Trophoblast cell (in vitro differentiated cells and primary cell): Measurements from ENCODE around the gene ITPR1.

Experiments
- DNase-seq, 2 donors: peaks; one replicate each; pipeline ENCODE4 v3.0.0-alpha.2; 2016
- H2AFZ ChIP-seq: 2 replicates; pipeline ENCODE4 v1.6.1; 2013; ENCODE audit warnings: low read length, moderate library complexity, mild to moderate bottlenecking; ENCODE audit not compliant: insufficient read depth, poor library complexity
- H2AK5ac ChIP-seq: 2 replicates; pipeline ENCODE4 v1.6.1; 2013; ENCODE audit warnings: mild to moderate bottlenecking, low read length
- H2BK120ac ChIP-seq: 2 replicates; pipeline ENCODE4 v1.6.1; 2013; ENCODE audit warnings: low read length, mild to moderate bottlenecking, moderate library complexity; ENCODE audit not compliant: insufficient read depth, poor library complexity
- H2BK12ac ChIP-seq: 2 replicates; pipeline ENCODE4 v1.6.1; 2013; ENCODE audit warnings: mild to moderate bottlenecking, low read length, moderate library complexity
- H2BK5ac ChIP-seq: 2 replicates; pipeline ENCODE4 v1.6.1; 2013; ENCODE audit warnings: low read length, low read depth, moderate library complexity, mild to moderate bottlenecking; ENCODE audit not compliant: poor library complexity
- H3K14ac ChIP-seq: 2 replicates; pipeline ENCODE4 v1.6.1; 2013; ENCODE audit warnings: mild to moderate bottlenecking, low read length
- H3K18ac ChIP-seq: 2 replicates; pipeline ENCODE4 v1.6.1; 2013; ENCODE audit warnings: mild to moderate bottlenecking, low read length
- H3K23ac ChIP-seq: 2 replicates; pipeline ENCODE4 v1.6.1; 2013; ENCODE audit warnings: low read length
- H3K27ac ChIP-seq: 2 replicates; pipeline ENCODE4 v1.5.1; 2013; ENCODE audit warnings: low read depth, mild to moderate bottlenecking, inconsistent platforms, low read length, moderate library complexity
- H3K27me3 ChIP-seq: 2 replicates; pipeline ENCODE4 v1.6.1; 2013; ENCODE audit warnings: inconsistent platforms, mild to moderate bottlenecking, low read length, moderate library complexity; ENCODE audit not compliant: insufficient read depth
- H3K36me3 ChIP-seq, 2 experiments: 1 replicate in 1 of 2; 2 replicates in 1 of 2; pipeline ENCODE4 v1.6.1; 2013; ENCODE audit warnings: low read length in 2 of 2, mild to moderate bottlenecking in 2 of 2, moderate library complexity in 1 of 2; ENCODE audit not compliant: insufficient read depth in 2 of 2, control insufficient read depth in 1 of 2
- H3K4ac ChIP-seq: 2 replicates; pipeline ENCODE4 v1.6.1; 2013; ENCODE audit warnings: low read depth, mild to moderate bottlenecking, low read length, moderate library complexity
- H3K4me1 ChIP-seq, 2 experiments: 1 replicate in 1 of 2; 2 replicates in 1 of 2; pipeline ENCODE4 v1.6.1; 2013; ENCODE audit warnings: low read length in 2 of 2, mild to moderate bottlenecking in 2 of 2, moderate library complexity in 1 of 2; ENCODE audit not compliant: insufficient read depth in 2 of 2, control insufficient read depth in 1 of 2
- H3K4me2 ChIP-seq: 2 replicates; pipeline ENCODE4 v1.6.1; 2013; ENCODE audit warnings: inconsistent platforms, mild to moderate bottlenecking, low read length, moderate library complexity
- H3K4me3 ChIP-seq: 2 replicates; pipeline ENCODE4 v1.5.1; 2013; ENCODE audit warnings: mild to moderate bottlenecking, low read depth, low read length, inconsistent platforms
- H3K79me1 ChIP-seq: one replicate; pipeline ENCODE4 v1.6.1; 2013; ENCODE audit warnings: low read length
- H3K79me2 ChIP-seq: 2 replicates; pipeline ENCODE4 v1.6.1; 2013; ENCODE audit warnings: low read length, mild to moderate bottlenecking; ENCODE audit not compliant: control insufficient read depth, insufficient read depth, poor library complexity
- H3K9ac ChIP-seq: 2 replicates; pipeline ENCODE4 v1.6.1; 2013; ENCODE audit warnings: mild to moderate bottlenecking, low read length
- H3K9me3 ChIP-seq: 2 replicates; pipeline ENCODE4 v1.6.1; 2013; ENCODE audit warnings: low read depth, mild to moderate bottlenecking, control low read depth, inconsistent platforms, low read length; ENCODE audit not compliant: insufficient read depth
- H4K12ac ChIP-seq: 2 replicates; pipeline ENCODE4 v1.6.1; 2013; ENCODE audit warnings: low read depth, mild to moderate bottlenecking, low read length, moderate library complexity
- H4K8ac ChIP-seq: 2 replicates; pipeline ENCODE4 v1.6.1; 2013; ENCODE audit warnings: low read depth, mild to moderate bottlenecking, low read length, moderate library complexity
- H4K91ac ChIP-seq: one replicate; pipeline ENCODE4 v1.6.1; 2013; ENCODE audit warnings: low read depth, mild to moderate bottlenecking, low read length, moderate library complexity
- WGBS: extraction: QIAGEN DNeasy Blood & Tissue Kit; methylation state at CpG from one replicate; pipeline ENCODE4 v1.1.7; 2013; ENCODE audit warnings: missing lambda C conversion rate; ENCODE audit not compliant: insufficient read length, insufficient coverage; ENCODE audit errors: extremely low coverage; 5-methylcytosine and 5-hydroxymethylcytosine counted together

The ITPR1 gene

DNA sequence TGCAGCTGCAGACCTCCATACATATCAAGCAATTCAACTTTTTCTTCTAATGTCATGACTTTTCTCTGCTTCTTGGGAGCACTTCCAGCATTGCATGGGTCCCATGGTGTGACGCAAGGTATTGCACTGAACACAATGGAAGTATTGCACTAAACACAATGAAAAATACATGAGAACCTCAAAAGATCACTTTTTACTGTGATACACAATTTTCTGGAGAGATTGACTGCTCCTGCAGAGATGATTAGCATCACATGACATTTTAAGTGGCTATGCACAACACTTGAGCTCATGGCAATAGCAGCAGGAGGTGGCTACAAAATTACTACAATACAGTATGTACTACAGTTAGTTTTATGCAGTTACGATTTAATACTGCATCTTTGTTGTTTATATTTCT is 372.6 kb downstream of the ITPR1 start:
- Histone ChIP-seq H2BK120ac (no peak overlapping the region), H3K18ac (no peak overlapping the region), H2AK5ac (no peak overlapping the region), H3K9me3 (peaks cover 2% of the 10 kb centered on the region), H3K27me3 (no peaks in the 10 kb centered on the region), H3K9ac (no peak overlapping the region), H3K14ac (no peak overlapping the region), H4K8ac (no peak overlapping the region), H3K27ac (no peak overlapping the region), H3K4ac (no peak overlapping the region), H3K4me1 (peaks cover 6 to 13% of the 10 kb centered on the region in 2 experiments), H4K12ac (no peak overlapping the region), H2BK12ac (no peak overlapping the region), H2AFZ (no peak overlapping the region), H4K91ac (no peak overlapping the region), H3K23ac (no peak overlapping the region), H3K79me1 (peaks cover 17% of the 10 kb centered on the region), H2BK5ac (no peak overlapping the region), H3K4me3 (no peak overlapping the region), H3K36me3 (no peaks in the 10 kb centered on the region), H3K79me2 (no peaks in the 10 kb centered on the region), H3K4me2 (no peak overlapping the region)
- no CpG with 5 or more reads among the region's 2 CpGs for WGBS
- DNase-seq: no peak

- Histone ChIP-seq H2AFZ (no peak overlapping the region), H3K4ac (no peak overlapping the region), H2BK120ac (no peak overlapping the region), H4K12ac (no peak overlapping the region), H2AK5ac (no peak overlapping the region), H3K36me3 (no peaks in the 10 kb centered on the region), H3K27me3 (no peaks in the 10 kb centered on the region), H3K18ac (no peak overlapping the region), H3K9me3 (peaks cover 2% of the 10 kb centered on the region), H3K27ac (no peak overlapping the region), H3K4me1 (peaks cover 6 to 13% of the 10 kb centered on the region in 2 experiments), H3K79me2 (no peaks in the 10 kb centered on the region), H3K79me1 (peaks cover 17% of the 10 kb centered on the region), H3K4me2 (no peak overlapping the region), H2BK5ac (no peak overlapping the region), H4K8ac (no peak overlapping the region), H2BK12ac (no peak overlapping the region), H4K91ac (no peak overlapping the region), H3K14ac (no peak overlapping the region), H3K23ac (no peak overlapping the region), H3K9ac (no peak overlapping the region), H3K4me3 (no peak overlapping the region)
- no peak for DNase-seq
- WGBS: no CpG with 5 or more reads among the region's 6 CpGs
Observed at GRCh38 chr3:4866866-4867265, 373.7 kb downstream of the ITPR1 start.

- no peaks in the 10 kb centered on the region for H3K9me3 ChIP-seq
- DNase-seq: no peak
- H2BK5ac ChIP-seq: no peak overlapping the region
- no peak overlapping the region for H3K4me2 ChIP-seq
- H3K79me2 ChIP-seq: no peaks in the 10 kb centered on the region
- H3K27me3 ChIP-seq: no peaks in the 10 kb centered on the region
- no peaks in the 10 kb centered on the region for H3K4me1 ChIP-seq
- no peak overlapping the region for H2AFZ ChIP-seq
- WGBS: no CpG with 5 or more reads among the region's 3 CpGs
- no peaks in the 10 kb centered on the region for H3K79me1 ChIP-seq
- no peak overlapping the region for H3K14ac ChIP-seq
- H3K4ac ChIP-seq: no peak overlapping the region
- H3K27ac ChIP-seq: no peak overlapping the region
- H4K12ac ChIP-seq: no peak overlapping the region
- H3K36me3 ChIP-seq: no peaks in the 10 kb centered on the region
- no peak overlapping the region for H2AK5ac ChIP-seq
- H2BK12ac ChIP-seq: no peak overlapping the region
- no peak overlapping the region for H3K18ac ChIP-seq
- H4K91ac ChIP-seq: no peak overlapping the region
- H4K8ac ChIP-seq: no peak overlapping the region
- H3K4me3 ChIP-seq: no peak overlapping the region
- H2BK120ac ChIP-seq: no peak overlapping the region
- no peak overlapping the region for H3K23ac ChIP-seq
- no peak overlapping the region for H3K9ac ChIP-seq
Observed at GRCh38 chr3:4877173-4877787, 384.1 kb downstream of the ITPR1 start.

DNA sequence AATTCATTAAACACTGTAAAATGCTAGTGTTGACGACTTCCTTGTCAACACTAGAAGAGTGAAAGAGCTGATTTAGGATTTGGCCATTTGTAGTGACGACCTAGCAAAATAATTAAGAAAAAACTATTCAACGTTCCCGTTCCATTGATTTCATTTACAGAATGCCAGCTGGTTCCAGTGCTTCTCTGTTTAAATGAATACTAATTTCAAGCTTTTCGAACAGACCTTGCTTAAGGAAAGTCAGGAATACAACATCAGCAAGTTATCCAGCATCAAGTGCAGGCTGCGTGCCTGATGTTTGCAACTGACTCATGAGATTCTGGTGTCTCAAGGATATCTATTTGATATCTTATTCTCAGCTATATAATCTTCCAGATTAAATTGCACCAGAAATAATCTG is 387.7 kb downstream of the ITPR1 start:
- no CpG with 5 or more reads among the region's 6 CpGs for WGBS
- H3K27me3 ChIP-seq: no peaks in the 10 kb centered on the region

More for the DNA sequence above, 387.7 kb downstream of the ITPR1 start:
- Histone ChIP-seq H2AK5ac (no peak overlapping the region), H3K79me1 (no peaks in the 10 kb centered on the region), H2AFZ (no peak overlapping the region), H3K4me3 (no peak overlapping the region), H4K91ac (no peak overlapping the region), H3K9ac (no peak overlapping the region), H3K23ac (no peak overlapping the region), H3K4ac (no peak overlapping the region), H3K4me2 (no peak overlapping the region), H4K12ac (no peak overlapping the region), H2BK12ac (no peak overlapping the region), H3K79me2 (no peaks in the 10 kb centered on the region), H3K9me3 (no peaks in the 10 kb centered on the region), H3K14ac (no peak overlapping the region), H3K36me3 (no peaks in the 10 kb centered on the region), H3K4me1 (no peaks in the 10 kb centered on the region), H3K18ac (no peak overlapping the region), H4K8ac (no peak overlapping the region), H2BK5ac (no peak overlapping the region), H2BK120ac (no peak overlapping the region), H3K27ac (no peak overlapping the region)
- no peak for DNase-seq
